GM21360 (cell line): Measurements from ENCODE around the gene SERINC4.
"Not testable (repeated sequence)": the region's sequence is repeated elsewhere in the genome, so short reads cannot be mapped to it uniquely, and the experiment has no call there.

Experiments used
- ATAC-seq: cut with Tn5 transposase; IDR thresholded peaks from one replicate; pipeline ENCODE4 v1.9.1; 2021; ENCODE audit warnings: mild to moderate bottlenecking, moderate library complexity; ENCODE audit not compliant: unreplicated experiment

Gene SERINC4

GRCh38 chr15:43799945-43800285 is at the start of gene SERINC4:
Gene SERINC4 (minus strand): TSS chr15:43800220. CDS start chr15:43799986, 234 bp downstream.
- ATAC-seq = no peak

- ATAC-seq = no peak
These were observed 45.4 kb upstream of the SERINC4 start for GRCh38 chr15:43845421-43845820.

GRCh38 chr15:43832485-43832884 is 32.5 kb upstream of the SERINC4 start:
- not testable (repeated sequence) for ATAC-seq

GRCh38 chr15:43831519-43832052 is 31.6 kb upstream of the SERINC4 start:
- ATAC-seq = not testable (repeated sequence)

GRCh38 chr15:43830691-43831275 is 30.8 kb upstream of the SERINC4 start:
- ATAC-seq = not testable (repeated sequence)

GRCh38 chr15:43829951-43830540 is 30.0 kb upstream of the SERINC4 start:
- not testable (repeated sequence) for ATAC-seq

- no peak for ATAC-seq
These were observed 28.1 kb upstream of the SERINC4 start for GRCh38 chr15:43828061-43828657.

GRCh38 chr15:43826508-43827341 is 26.7 kb upstream of the SERINC4 start, which contains the start of gene WDR76:
Gene WDR76 (plus strand): TSS chr15:43827002. CDS start chr15:43827033, 31 bp downstream.
- peak; percentile 54 for ATAC-seq

GRCh38 chr15:43826029-43826507 is 26.0 kb upstream of the SERINC4 start:
- no peak for ATAC-seq

GRCh38 chr15:43825305-43825704 is 25.3 kb upstream of the SERINC4 start:
- ATAC-seq = not testable (repeated sequence)

- no peak for ATAC-seq
These were observed 24.6 kb upstream of the SERINC4 start, which contains the start of gene MFAP1 for GRCh38 chr15:43824302-43825246. Gene MFAP1 (minus strand): TSS chr15:43824690. CDS start chr15:43824569, 121 bp downstream.

- ATAC-seq = no peak
These were observed 21.5 kb upstream of the SERINC4 start for GRCh38 chr15:43821505-43821904.

- not testable (repeated sequence) for ATAC-seq
These were observed 15.0 kb upstream of the SERINC4 start for GRCh38 chr15:43815064-43815463.

- no peak for ATAC-seq
These were observed 9.1 kb upstream of the SERINC4 start for GRCh38 chr15:43808960-43809678.

- no peak for ATAC-seq
These were observed 8.5 kb upstream of the SERINC4 start for GRCh38 chr15:43808435-43808950.

- ATAC-seq = not testable (repeated sequence)
These were observed 2.7 kb upstream of the SERINC4 start for GRCh38 chr15:43802676-43803075.

GRCh38 chr15:43800286-43801141 is 494 bp upstream of the SERINC4 start, which contains the start of gene HYPK:
Gene HYPK (plus strand): TSS chr15:43800599. CDS start chr15:43800623, 24 bp downstream.
- ATAC-seq = peak; percentile 59
